ENCODE results near the gene NKAIN2. TPM values are rescaled to one million over a fixed set of nuclear protein-coding genes. Genes with fewer than 3 reads are reported as not detected.
"Not testable (repeated sequence)": the region's sequence is repeated elsewhere in the genome, so short reads cannot be mapped to it uniquely, and the experiment has no call there.

Gene NKAIN2
- polyA plus RNA-seq, 4 donors: 15.4 to 31.2 (median 23.4) TPM

DNA sequence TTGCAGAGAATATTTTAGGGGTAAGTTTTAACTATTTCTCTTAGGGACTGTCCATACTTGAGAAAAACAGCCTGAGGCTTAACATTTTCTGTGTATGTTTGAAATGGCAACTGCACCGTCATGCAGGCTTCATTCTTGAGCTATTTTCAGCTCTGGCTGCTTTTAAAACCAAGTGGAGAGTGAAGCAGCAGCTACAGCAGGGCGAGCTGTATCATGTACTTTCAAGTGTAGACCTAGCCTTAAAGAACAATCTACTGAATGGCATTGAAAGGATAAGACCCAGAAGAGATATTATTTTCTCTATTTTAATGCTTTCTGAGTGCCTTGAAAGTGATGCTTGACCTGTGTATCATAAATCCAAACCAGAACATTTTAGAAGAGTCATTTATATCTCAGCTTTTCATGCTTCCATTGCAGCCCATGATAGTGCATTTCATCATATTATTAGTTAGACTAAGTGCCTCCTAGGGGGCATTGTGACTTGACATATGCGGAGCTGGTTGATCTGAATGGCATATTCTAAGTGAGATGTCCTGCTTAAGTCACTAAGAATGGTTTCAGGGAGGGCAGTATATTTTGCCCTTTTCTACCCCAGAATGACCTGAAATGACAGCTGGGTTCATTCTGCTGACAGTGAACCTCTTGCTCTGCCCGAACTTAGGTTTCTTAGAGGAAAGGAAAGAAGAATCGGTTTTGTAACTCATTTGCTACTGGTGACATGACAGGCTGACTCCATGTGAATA, 85.3 kb downstream of the NKAIN2 start:
- DNase-seq (ENCODE audit: low read depth in 4 of 4, low spot score in 2 of 4): no peak

GRCh38 chr6:123895346-123895745, 91.7 kb downstream of the NKAIN2 start:
- DNase-seq (ENCODE audit: low read depth in 4 of 4, low spot score in 2 of 4): no peak

DNA sequence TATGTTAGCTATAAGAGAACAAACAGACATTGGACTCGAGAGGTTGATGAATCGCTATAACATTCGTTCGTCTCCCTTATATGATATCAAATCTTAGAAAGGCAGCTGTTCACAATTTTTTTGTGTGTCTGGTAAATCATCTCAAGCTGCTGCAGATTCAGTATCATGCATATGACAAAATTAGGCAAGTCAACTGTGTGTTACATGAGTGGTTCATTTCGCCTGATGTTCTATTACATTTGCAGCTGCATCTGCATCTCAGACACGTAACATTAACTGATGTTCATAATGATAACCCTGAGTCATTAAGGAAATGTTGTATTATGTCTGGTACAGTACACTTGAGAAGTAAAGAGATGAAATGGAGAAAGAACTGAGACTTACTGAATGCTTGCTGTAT, 92.1 kb downstream of the NKAIN2 start:
- DNase-seq (ENCODE audit: low read depth in 4 of 4, low spot score in 2 of 4): no peak

GRCh38 chr6:123896869-123897268, 93.2 kb downstream of the NKAIN2 start:
- no peak for DNase-seq (ENCODE audit: low read depth in 4 of 4, low spot score in 2 of 4)

DNA sequence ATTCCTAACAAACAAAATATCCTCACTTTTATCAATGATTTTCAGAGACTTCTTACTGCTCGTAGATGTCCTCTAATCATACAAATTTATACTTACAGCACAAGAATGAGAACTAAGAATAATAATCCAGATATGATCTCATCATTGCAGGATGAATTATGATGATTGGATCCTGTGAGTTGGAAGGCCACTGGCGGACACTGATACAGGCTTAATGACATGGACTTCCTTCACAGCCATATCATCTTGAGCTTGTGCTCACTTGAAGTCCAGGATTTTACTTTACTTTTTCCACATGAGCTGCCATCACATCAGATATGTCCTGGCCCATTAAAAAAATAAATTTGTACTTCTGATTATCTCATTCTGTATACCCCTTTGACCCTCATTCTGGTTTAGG, 94.3 kb downstream of the NKAIN2 start:
- no peak for DNase-seq (ENCODE audit: low read depth in 4 of 4, low spot score in 2 of 4)

- no peak for DNase-seq (ENCODE audit: low read depth in 4 of 4, low spot score in 2 of 4)
These were observed 95.0 kb downstream of the NKAIN2 start for GRCh38 chr6:123898665-123899064.

DNA sequence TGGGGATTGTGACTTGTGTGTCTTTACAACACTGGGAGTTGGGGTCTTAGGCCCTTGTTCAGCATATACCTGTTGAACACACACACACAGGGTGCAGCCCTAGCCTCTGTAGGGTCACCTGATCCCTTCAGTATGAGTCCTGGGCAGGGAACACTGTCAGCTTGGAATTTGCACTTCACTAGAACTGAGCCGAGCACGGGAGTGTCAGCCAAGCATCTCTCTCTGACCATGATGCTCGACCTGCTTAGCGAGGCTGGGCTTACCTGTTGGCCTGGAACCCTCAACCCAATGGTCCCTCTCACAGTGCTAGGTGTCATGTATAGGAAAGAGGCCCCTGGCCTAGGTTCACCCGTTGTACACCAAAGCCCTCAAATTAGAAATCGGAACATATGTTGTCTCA, 96.1 kb downstream of the NKAIN2 start:
- no peak for DNase-seq (ENCODE audit: low read depth in 4 of 4, low spot score in 2 of 4)

DNA sequence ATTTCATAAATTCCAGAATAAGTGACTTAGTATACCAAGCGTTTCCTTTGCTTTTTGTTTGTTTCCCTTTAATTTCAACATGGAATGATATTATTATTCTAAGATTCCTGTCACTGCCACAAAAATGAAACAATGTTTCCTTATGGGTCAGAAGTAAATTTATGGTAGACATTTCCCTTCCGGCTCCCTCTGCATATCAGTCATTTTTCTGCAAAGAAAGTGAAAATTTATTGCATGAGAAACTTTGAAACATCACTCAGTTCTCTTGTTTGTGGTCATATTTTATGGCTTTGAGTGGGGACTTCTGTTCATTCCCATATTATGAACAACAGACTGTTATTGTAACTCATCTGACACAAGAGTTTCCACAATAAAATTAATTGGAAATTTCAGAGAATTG, 97.8 kb downstream of the NKAIN2 start:
- DNase-seq (ENCODE audit: low read depth in 4 of 4, low spot score in 2 of 4): no peak

DNA sequence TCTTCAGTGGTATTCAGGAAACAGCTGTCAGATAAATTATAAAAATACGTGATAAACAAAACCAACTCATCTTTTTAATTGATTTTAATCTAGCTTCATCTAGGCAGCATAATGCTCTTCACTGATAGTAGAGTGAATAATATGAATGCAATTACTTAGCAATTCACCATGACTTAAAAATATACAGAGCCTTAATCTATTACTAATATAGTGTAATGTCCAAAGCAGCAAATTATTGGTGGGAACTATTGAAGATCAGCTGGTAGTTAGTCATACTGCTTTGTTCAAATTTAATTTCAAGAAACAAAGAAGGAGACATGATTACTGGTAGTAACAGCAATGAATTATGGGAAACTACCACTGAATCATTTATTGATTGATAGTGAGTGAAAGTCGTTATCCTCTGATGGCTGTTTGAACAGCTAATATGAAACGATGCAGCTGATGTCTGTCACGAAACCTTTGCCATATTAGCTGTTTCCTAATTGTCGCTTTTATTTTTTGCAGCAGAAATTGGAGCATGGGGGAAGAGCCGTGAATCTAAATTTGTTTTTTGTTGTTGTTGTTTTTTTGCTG, 99.2 kb downstream of the NKAIN2 start:
- no peak for DNase-seq (ENCODE audit: low read depth in 4 of 4, low spot score in 2 of 4)

GRCh38 chr6:123904228-123904627, 100.6 kb downstream of the NKAIN2 start:
- no peak for DNase-seq (ENCODE audit: low read depth in 4 of 4, low spot score in 2 of 4)

- DNase-seq (ENCODE audit: low read depth in 4 of 4, low spot score in 2 of 4): no peak
These were observed 105.1 kb downstream of the NKAIN2 start for GRCh38 chr6:123908797-123909196.

- no peak for DNase-seq (ENCODE audit: low read depth in 4 of 4, low spot score in 2 of 4)
These were observed 106.3 kb downstream of the NKAIN2 start for GRCh38 chr6:123909989-123910388.

GRCh38 chr6:123913863-123914262, 110.2 kb downstream of the NKAIN2 start:
- DNase-seq (ENCODE audit: low read depth in 4 of 4, low spot score in 2 of 4): no peak

DNA sequence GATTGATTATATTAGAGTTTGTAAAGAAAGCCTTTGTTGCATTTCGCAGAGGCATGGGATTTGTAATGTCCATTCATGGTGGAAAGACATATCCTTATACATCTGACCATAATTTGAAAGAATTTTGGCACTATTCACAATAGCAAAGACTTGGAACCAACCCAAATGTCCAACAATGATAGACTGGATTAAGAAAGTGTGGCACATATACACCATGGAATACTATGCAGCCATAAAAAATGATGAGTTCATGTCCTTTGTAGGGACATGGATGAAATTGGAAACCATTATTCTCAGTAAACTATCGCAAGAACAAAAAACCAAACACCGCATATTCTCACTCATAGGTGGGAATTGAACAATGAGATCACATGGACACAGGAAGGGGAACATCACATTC, 119.7 kb downstream of the NKAIN2 start:
- not testable (repeated sequence) for DNase-seq (ENCODE audit: low read depth in 4 of 4, low spot score in 2 of 4)

GRCh38 chr6:123925350-123925749, 121.7 kb downstream of the NKAIN2 start:
- no peak for DNase-seq (ENCODE audit: low read depth in 4 of 4, low spot score in 2 of 4)

DNA sequence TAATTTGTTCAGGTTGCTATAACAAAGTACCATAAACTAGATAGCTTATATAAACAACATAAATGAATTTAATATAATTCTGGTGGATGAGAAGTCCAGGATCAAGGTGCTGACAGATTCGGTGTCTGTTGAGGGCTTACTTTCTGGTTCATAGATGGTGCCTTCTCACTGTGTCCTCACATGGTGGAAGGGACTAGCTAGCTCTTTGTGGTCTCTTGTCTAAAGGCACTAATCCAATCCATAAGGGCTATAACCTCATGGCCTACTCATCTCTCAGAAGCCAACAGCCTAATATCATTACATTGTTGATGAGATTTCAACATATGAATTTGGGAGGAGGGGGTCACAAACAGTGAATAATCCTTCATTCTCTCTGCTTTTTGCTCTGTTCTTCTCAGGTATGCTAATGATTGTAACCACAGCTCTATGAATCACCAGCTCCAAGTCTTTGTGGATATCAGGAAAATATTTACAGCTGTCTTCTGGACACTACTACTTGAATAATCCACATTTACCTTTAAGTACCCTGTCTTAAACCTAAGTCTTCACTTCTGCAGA, 122.3 kb downstream of the NKAIN2 start:
- DNase-seq (ENCODE audit: low read depth in 4 of 4, low spot score in 2 of 4): no peak

DNA sequence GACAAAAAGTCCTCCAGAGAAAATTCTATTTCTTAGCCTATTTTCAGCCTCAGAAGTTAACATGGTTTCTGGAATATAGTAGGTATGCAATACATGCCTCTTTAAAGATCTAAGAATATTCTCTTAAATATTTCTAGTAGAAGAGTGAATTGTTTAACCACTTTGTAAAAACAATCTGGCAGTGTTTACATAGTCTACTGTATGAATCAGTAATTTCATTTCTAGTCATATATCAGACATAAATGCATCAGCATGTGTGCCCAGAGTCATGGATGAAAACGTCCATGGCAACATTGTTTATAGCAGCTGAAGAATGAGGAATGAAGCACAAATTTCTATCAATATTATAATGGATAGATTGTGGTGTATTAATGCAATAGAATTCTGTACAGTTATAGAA, 124.9 kb downstream of the NKAIN2 start:
- no peak for DNase-seq (ENCODE audit: low read depth in 4 of 4, low spot score in 2 of 4)

- DNase-seq (ENCODE audit: low read depth in 4 of 4, low spot score in 2 of 4): no peak
These were observed 128.3 kb downstream of the NKAIN2 start for GRCh38 chr6:123931928-123932327.

- DNase-seq (ENCODE audit: low read depth in 4 of 4, low spot score in 2 of 4): no peak
These were observed 136.9 kb downstream of the NKAIN2 start for GRCh38 chr6:123940551-123940950.

DNA sequence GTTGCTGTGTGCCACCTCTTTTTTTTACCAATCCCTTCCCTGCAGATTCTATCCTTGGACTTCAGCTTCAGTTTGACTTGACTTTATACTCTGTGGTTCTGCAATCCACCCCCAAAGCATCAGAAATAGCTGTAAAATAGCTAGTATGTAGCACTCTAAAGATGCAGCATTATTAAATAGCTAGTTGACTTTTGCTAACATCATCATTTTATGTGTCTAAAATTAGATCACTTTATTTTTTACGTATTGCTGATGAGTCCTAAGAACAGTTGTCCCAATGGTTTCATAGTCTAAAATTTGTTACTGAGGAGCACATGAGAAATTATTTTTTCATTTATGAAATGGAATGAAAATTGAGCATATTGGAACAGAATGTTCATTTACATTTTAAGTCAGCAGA, 138.2 kb downstream of the NKAIN2 start:
- DNase-seq (ENCODE audit: low read depth in 4 of 4, low spot score in 2 of 4): no peak

DNA sequence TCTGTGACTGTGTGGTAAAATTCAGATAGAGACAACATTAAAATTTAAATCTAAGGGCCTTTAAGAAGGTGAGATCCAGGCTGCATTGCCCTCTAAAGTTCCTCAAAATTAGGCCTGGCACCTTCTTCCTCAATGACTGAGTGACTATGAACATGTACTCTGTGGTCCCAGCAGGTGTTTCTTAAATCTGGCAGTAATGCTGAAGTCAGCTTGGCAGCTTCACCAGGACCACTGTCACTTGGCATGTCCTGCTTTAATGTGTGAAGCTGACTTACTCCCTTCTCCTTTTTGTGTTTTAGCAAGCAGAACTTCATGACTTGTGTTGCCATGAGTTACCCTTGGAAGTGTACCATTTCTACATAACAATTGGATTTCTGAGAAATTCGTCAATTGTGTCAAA, 141.7 kb downstream of the NKAIN2 start:
- DNase-seq (ENCODE audit: low read depth in 4 of 4, low spot score in 2 of 4): no peak

- DNase-seq (ENCODE audit: low read depth in 4 of 4, low spot score in 2 of 4): no peak
These were observed 150.3 kb downstream of the NKAIN2 start for GRCh38 chr6:123953920-123954319.
